Vagina (tissue), 2 donors: Measurements from ENCODE around the gene EMID1. TPM values are rescaled to one million over a fixed set of nuclear protein-coding genes. Genes with fewer than 3 reads are reported as not detected.

Experiments
- DNase-seq, 2 donors: peaks; one replicate each; pipeline ENCODE4 v3.0.0-alpha.2; 2017; ENCODE audit errors: extremely low spot score in 2 of 2
- H3K27ac ChIP-seq: fragments of 200-600 bp; sonication (generic); one replicate; pipeline ENCODE4 v1.5.1; 2019
- H3K27me3 ChIP-seq: fragments of 200-600 bp; sonication (generic); one replicate; pipeline ENCODE4 v1.5.1; 2019
- H3K36me3 ChIP-seq, 2 donors: fragments of 200-600 bp; sonication (generic); one replicate each; pipeline ENCODE4 v1.5.1; 2017 to 2019
- H3K4me1 ChIP-seq: fragments of 200-600 bp; sonication (generic); one replicate; pipeline ENCODE4 v1.5.1; 2019
- H3K4me3 ChIP-seq, 2 donors: fragments of 200-600 bp; sonication (generic); 1 replicate in 1 of 2; 2 replicates in 1 of 2; pipeline ENCODE4 v1.5.1; 2016 to 2019
- H3K9me3 ChIP-seq: fragments of 200-600 bp; sonication (generic); one replicate; pipeline ENCODE4 v1.5.1; 2019
- CTCF ChIP-seq, 3 experiments: fragments of 450-650 bp in 2 of 3; fragments of 200-600 bp in 1 of 3; sonication (generic) in 1 of 3; IDR thresholded peaks; one replicate each; pipeline ENCODE4 v1.5.1; 2017 to 2019; ENCODE audit warnings: antibody characterized with exemption in 3 of 3, mild to moderate bottlenecking in 2 of 3, moderate library complexity in 2 of 3
- POLR2A ChIP-seq, 2 donors: fragments of 450-650 bp; IDR thresholded peaks; one replicate each; pipeline ENCODE4 v1.6.1; 2017; ENCODE audit warnings: antibody characterized with exemption in 2 of 2, mild to moderate bottlenecking in 2 of 2, moderate library complexity in 2 of 2
- POLR2AphosphoS5 ChIP-seq, 2 donors: sonication (generic); formaldehyde crosslinking; IDR thresholded peaks; one replicate each; pipeline ENCODE4 v1.9.0; 2017; ENCODE audit warnings: antibody characterized with exemption in 2 of 2, mild to moderate bottlenecking in 2 of 2, low read depth in 1 of 2; ENCODE audit not compliant: insufficient read depth in 1 of 2
- intact Hi-C: fragments of 100-400 bp; cut with DNase I; formaldehyde crosslinking; loops from one replicate; pipeline ENCODE4 v1.15.1; 2023
- total RNA-seq: library from RNA; depleted of rRNA; stranded (reverse); fragments of >200 nt; gene quantifications from one replicate; pipeline ENCODE4 v1.2.3, GENCODE V29; 2016

EMID1 gene
- total RNA-seq, 1 donor from 2014 or later: 2.5 TPM

- Histone ChIP-seq H3K36me3 (peaks cover 0 to 14% of the 10 kb centered on the region in 2 donors), H3K27ac (peak overlapping the region; percentile 99), H3K9me3 (no peaks in the 10 kb centered on the region), H3K27me3 (no peaks in the 10 kb centered on the region), H3K4me1 (peaks cover 50% of the 10 kb centered on the region), H3K4me3 (peak overlapping the region; percentile 86 to 95)
- DNase-seq: no peak
- TF ChIP-seq POLR2AphosphoS5 (IDR thresholded peaks at IDR 0.05; ENCODE audit: insufficient read depth in 1 of 2, low read depth in 1 of 2) (no peak), CTCF (IDR thresholded peaks at IDR 0.05) (no peak), POLR2A (IDR thresholded peaks at IDR 0.05) (no peak)
- intact Hi-C loops: no loop called here
Measured at GRCh38 chr22:29266564-29267461, 61.1 kb downstream of the EMID1 start.

GRCh38 chr22:29267462-29267857 lies 61.8 kb downstream of the EMID1 start:
- DNase-seq: no peak
- peak overlapping the region; percentile 99 for H3K27ac ChIP-seq
- H3K36me3 ChIP-seq: peaks cover 0 to 14% of the 10 kb centered on the region in 2 donors
- H3K4me1 ChIP-seq: peaks cover 56% of the 10 kb centered on the region
- no peaks in the 10 kb centered on the region for H3K27me3 ChIP-seq
- intact Hi-C loops: no loop called here
- TF ChIP-seq POLR2AphosphoS5 (IDR thresholded peaks at IDR 0.05; ENCODE audit: insufficient read depth in 1 of 2, low read depth in 1 of 2): no peak
- no peak for TF ChIP-seq POLR2A (IDR thresholded peaks at IDR 0.05)
- no peak for TF ChIP-seq CTCF (IDR thresholded peaks at IDR 0.05)
- peak overlapping the region; percentile 86 to 95 for H3K4me3 ChIP-seq
- no peaks in the 10 kb centered on the region for H3K9me3 ChIP-seq

DNA sequence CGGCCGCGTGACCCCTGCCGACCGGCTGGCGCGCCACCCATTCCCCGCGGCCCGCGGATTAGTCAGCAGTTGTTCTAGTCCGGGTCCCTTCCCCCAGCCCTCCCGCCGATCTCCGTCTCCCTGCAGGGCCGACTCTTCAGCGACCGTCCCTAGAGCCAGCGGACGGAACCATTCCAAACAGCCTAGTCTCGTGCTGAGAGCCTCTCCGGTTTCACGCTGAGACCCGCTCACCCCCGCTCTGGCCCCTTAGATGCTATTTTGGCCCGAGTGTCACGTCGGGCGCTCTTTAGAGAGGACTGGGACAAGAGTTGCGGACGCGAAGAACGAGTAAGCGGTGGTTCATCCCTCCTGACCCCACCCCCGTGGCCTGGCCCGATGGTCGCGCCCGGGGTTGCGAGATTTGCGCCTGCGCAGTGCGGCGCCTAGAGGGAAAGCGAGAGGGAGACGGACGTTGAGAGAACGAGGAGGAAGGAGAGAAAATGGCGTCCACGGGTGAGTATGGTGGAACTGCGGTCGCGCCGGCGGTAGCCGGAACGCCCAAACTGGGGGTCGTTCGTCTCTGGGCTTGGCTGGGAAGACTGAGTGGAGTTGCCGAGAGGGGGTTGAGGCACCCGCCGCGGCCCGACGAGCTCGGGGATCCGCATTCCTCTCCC lies 62.3 kb downstream of the EMID1 start, which contains the start of the genes EWSR1 and RHBDD3:
Gene EWSR1 (plus strand): TSS at position 411 of the 653 bp plus-strand sequence. CDS start 69 bp downstream, at position 480.
Gene RHBDD3 (minus strand): TSS at position 124 of the 653 bp plus-strand sequence. CDS start 2,355 bp downstream, outside the sequence.
- DNase-seq: peak in 1 of 2 donors; percentile 95
- Histone ChIP-seq H3K4me1 (peaks cover 62% of the 10 kb centered on the region), H3K27me3 (no peaks in the 10 kb centered on the region), H3K9me3 (no peaks in the 10 kb centered on the region), H3K4me3 (peak within 1 kb of the TSS; percentile 86 to 95), H3K27ac (peak within 1 kb of the TSS; percentile 99), H3K36me3 (peaks cover 0 to 18% of the 10 kb centered on the region in 2 donors)
- TF ChIP-seq POLR2AphosphoS5 (IDR thresholded peaks at IDR 0.05; ENCODE audit: insufficient read depth in 1 of 2, low read depth in 1 of 2) (peak; percentile 97 to 99), POLR2A (IDR thresholded peaks at IDR 0.05) (peak in 1 of 2 donors; percentile 91), CTCF (IDR thresholded peaks at IDR 0.05) (peak in 1 of 3 experiments; percentile 14)
- intact Hi-C loops: no loop called here

DNA sequence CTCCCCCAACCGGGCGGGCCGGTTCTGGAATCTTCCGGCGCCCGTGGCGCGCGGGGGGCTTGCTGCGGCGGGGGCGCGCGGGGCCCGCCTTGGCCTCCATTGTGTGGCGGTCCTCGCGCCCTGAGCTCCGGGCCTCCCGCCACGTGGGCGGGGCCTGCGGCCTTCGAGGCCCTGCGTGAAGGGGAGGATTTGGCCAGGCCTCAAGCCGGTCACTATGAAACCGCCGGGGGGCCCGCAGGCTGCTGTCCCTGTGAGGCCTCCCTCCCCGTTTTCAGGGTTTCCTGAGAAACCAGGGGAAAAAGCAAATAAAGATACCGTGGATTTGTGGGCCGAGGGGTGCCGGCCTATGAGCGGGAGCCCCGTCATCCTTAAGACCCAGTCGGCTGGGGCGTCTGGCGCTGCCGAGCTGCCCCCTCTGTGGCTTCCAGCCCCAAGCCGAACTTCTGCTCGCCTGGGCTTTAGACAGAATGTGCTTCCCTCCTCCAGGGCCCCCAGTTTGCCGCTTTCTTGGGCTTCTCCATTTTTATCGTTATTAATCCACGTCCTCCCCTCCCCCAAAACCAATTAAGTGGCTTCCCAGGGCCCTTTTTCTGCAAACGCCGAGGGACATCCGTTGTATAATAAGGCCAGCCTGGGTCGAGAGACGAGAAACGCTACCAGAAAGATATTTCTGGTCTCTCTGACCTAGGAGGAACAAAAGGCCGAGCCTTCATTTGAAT lies 63.0 kb downstream of the EMID1 start:
- H3K4me3 ChIP-seq: peak overlapping the region; percentile 86 to 95
- peak overlapping the region; percentile 99 for H3K27ac ChIP-seq
- H3K4me1 ChIP-seq: peaks cover 69% of the 10 kb centered on the region
- no peaks in the 10 kb centered on the region for H3K27me3 ChIP-seq
- peaks cover 0 to 23% of the 10 kb centered on the region in 2 donors for H3K36me3 ChIP-seq
- intact Hi-C loops: no loop called here
- TF ChIP-seq POLR2AphosphoS5 (IDR thresholded peaks at IDR 0.05; ENCODE audit: insufficient read depth in 1 of 2, low read depth in 1 of 2): no peak
- no peak for TF ChIP-seq CTCF (IDR thresholded peaks at IDR 0.05)
- TF ChIP-seq POLR2A (IDR thresholded peaks at IDR 0.05): no peak
- DNase-seq: no peak
- no peaks in the 10 kb centered on the region for H3K9me3 ChIP-seq
